HCT116 (cell line): ENCODE results near the gene CLSTN1. TPM values are rescaled to one million over a fixed set of nuclear protein-coding genes. Genes with fewer than 3 reads are reported as not detected.

Experiments used
- ATAC-seq: fragments of 200-7000 bp; cut with Tn5 transposase; 2 replicates; pipeline ENCODE4 v1.9.1; 2020; ENCODE audit warnings: mild to moderate bottlenecking, moderate library complexity
- BruUV-seq: library from RNA; stranded (reverse); fragments of 400-500 nt; replicated peaks from 2 replicates; lab custom pipeline; 2021; lab: Mats Ljungman, UMichigan
- CTCF ChIA-PET: fragments of 300-600 bp; sonication (Branson Sonifier 250); formaldehyde crosslinking; loops from one replicate; lab custom pipeline; 2021; ENCODE audit warnings: antibody characterized with exemption; lab: Charles Lee
- POLR2A ChIA-PET: fragments of 300-600, 350-600 bp; sonication (Branson Sonifier 250); formaldehyde crosslinking; loops from one replicate; lab custom pipeline; 2021; ENCODE audit warnings: antibody characterized with exemption; lab: Charles Lee
- RAD21 ChIA-PET, 2 experiments: fragments of 300-600 bp; sonication (Branson Sonifier 250); formaldehyde crosslinking; loops; one replicate each; lab custom pipeline; 2023; ENCODE audit warnings: low total read pairs in 2 of 2; ENCODE audit not compliant: uncharacterized antibody in 2 of 2, unreplicated experiment in 2 of 2, low non-redundant PET in 1 of 2; lab: Charles Lee
- DNase-seq: peaks from one replicate; pipeline ENCODE4 v3.0.0-alpha.2; 2010; ENCODE audit warnings: low read depth, low spot score
- H2AFZ ChIP-seq: fragments of 200-600 bp; shearing (Covaris generic), sonication (generic); 2 replicates; pipeline ENCODE4 v1.6.1; 2017; ENCODE audit warnings: low read depth, mixed run types, mixed read lengths, antibody characterized with exemption, low read length; ENCODE audit not compliant: poor library complexity, severe bottlenecking
- H3K27ac ChIP-seq: 2 replicates; pipeline ENCODE4 v1.5.1; 2012; ENCODE audit warnings: low read depth, low read length
- H3K27me3 ChIP-seq: fragments of 200-600 bp; sonication (generic); 2 replicates; pipeline ENCODE4 v1.6.1; 2016; ENCODE audit warnings: mixed run types, low read length, mixed read lengths; ENCODE audit not compliant: insufficient read depth
- H3K36me3 ChIP-seq, 2 experiments: fragments of 200-500 bp in 1 of 2; fragments of 200-600 bp in 1 of 2; sonication (Bioruptor generic) in 1 of 2; sonication (generic) in 1 of 2; 2 replicates each; pipeline versions ENCODE4 v1.5.1 to v1.6.1; 2014 to 2016; ENCODE audit warnings: low read length in 2 of 2, inconsistent platforms in 1 of 2, mixed read lengths in 1 of 2, mixed run types in 1 of 2; ENCODE audit not compliant: insufficient read depth in 2 of 2, control insufficient read depth in 1 of 2
- H3K4me1 ChIP-seq, 2 experiments: fragments of 200-600 bp in 1 of 2; sonication (generic) in 1 of 2; 2 replicates each; pipeline versions ENCODE4 v1.5.1 to v1.6.1; 2012 to 2017; ENCODE audit warnings: low read length in 2 of 2, inconsistent platforms in 1 of 2, mild to moderate bottlenecking in 1 of 2, mixed read lengths in 1 of 2, mixed run types in 1 of 2, moderate library complexity in 1 of 2; ENCODE audit not compliant: insufficient read depth in 2 of 2, control insufficient read depth in 1 of 2
- H3K4me2 ChIP-seq: fragments of 200-600 bp; sonication (generic); 2 replicates; pipeline ENCODE4 v1.6.1; 2017; ENCODE audit warnings: mixed run types, low read length, mixed read lengths
- H3K4me3 ChIP-seq, 2 experiments: fragments of 200-600 bp in 1 of 2; sonication (generic) in 1 of 2; replicated peaks in 1 of 2; 2 replicates each; pipeline ENCODE4 v1.5.1; 2011 to 2016; ENCODE audit warnings: low read length in 2 of 2, control low read depth in 1 of 2, low read depth in 1 of 2, mild to moderate bottlenecking in 1 of 2, mixed read lengths in 1 of 2, mixed run types in 1 of 2
- H3K79me2 ChIP-seq: fragments of 200-600 bp; sonication (generic); 2 replicates; pipeline ENCODE4 v1.6.1; 2017; ENCODE audit warnings: mild to moderate bottlenecking, mixed run types, low read length, moderate library complexity, mixed read lengths; ENCODE audit not compliant: insufficient read depth
- H3K9ac ChIP-seq: fragments of 200-600 bp; sonication (generic); 2 replicates; pipeline ENCODE4 v1.6.1; 2016; ENCODE audit warnings: low read length, mixed read lengths
- H3K9me2 ChIP-seq: fragments of 200-600 bp; sonication (generic), shearing (Covaris generic); 2 replicates; pipeline ENCODE4 v1.6.1; 2017; ENCODE audit warnings: mixed run types, mild to moderate bottlenecking, moderate library complexity; ENCODE audit not compliant: insufficient read depth
- H3K9me3 ChIP-seq, 2 experiments: fragments of 200-500 bp in 1 of 2; fragments of 200-600 bp in 1 of 2; sonication (Bioruptor generic) in 1 of 2; sonication (generic) in 1 of 2; 2 replicates each; pipeline ENCODE4 v1.6.1; 2014 to 2017; ENCODE audit warnings: low read length in 2 of 2, mixed read lengths in 2 of 2, inconsistent platforms in 1 of 2, low read depth in 1 of 2, mild to moderate bottlenecking in 1 of 2, mixed run types in 1 of 2, moderate library complexity in 1 of 2; ENCODE audit not compliant: control insufficient read depth in 1 of 2, insufficient read depth in 1 of 2
- H4K20me1 ChIP-seq: fragments of 200-600 bp; sonication (generic), shearing (Covaris generic); 2 replicates; pipeline ENCODE4 v1.6.1; 2017; ENCODE audit warnings: mixed run types, mild to moderate bottlenecking, moderate library complexity; ENCODE audit not compliant: insufficient read depth
- CBX3 ChIP-seq: IDR thresholded peaks from 2 replicates; pipeline ENCODE4 v1.6.1; 2012; ENCODE audit warnings: low read depth
- CEBPB ChIP-seq: IDR thresholded peaks from 2 replicates; pipeline ENCODE4 v1.6.1; 2012; ENCODE audit warnings: low read depth
- CTCF ChIP-seq, 3 experiments: fragments of 200-600 bp in 1 of 3; sonication (generic) in 1 of 3; IDR thresholded peaks in 2 of 3; conservative IDR thresholded peaks in 1 of 3; 2 replicates each; pipeline ENCODE4 v1.5.1; 2012 to 2017; ENCODE audit warnings: low read depth in 2 of 3, low read length in 2 of 3, antibody characterized with exemption in 1 of 3, borderline replicate concordance in 1 of 3, control low read depth in 1 of 3, mild to moderate bottlenecking in 1 of 3, mixed read lengths in 1 of 3, mixed run types in 1 of 3, moderate library complexity in 1 of 3; ENCODE audit not compliant: insufficient read depth in 1 of 3
- EZH2 ChIP-seq: fragments of 200-600 bp; sonication (generic); IDR thresholded peaks from 2 replicates; pipeline ENCODE4 v1.6.1; 2017; ENCODE audit warnings: antibody characterized with exemption, mixed run types
- EZH2phosphoT487 ChIP-seq: fragments of 200-600 bp; IDR thresholded peaks from 2 replicates; pipeline ENCODE4 v1.6.1; 2018; ENCODE audit warnings: antibody characterized with exemption, borderline replicate concordance
- FOSL1 ChIP-seq: IDR thresholded peaks from 2 replicates; pipeline ENCODE4 v1.6.1; 2012; ENCODE audit warnings: low read depth
- JUND ChIP-seq: IDR thresholded peaks from 2 replicates; pipeline ENCODE4 v1.6.1; 2012
- RAD21 ChIP-seq: IDR thresholded peaks from 2 replicates; pipeline ENCODE4 v1.6.1; 2012; ENCODE audit warnings: low read depth, mild to moderate bottlenecking
- SIN3A ChIP-seq: IDR thresholded peaks from 2 replicates; pipeline ENCODE4 v1.6.1; 2012; ENCODE audit warnings: low read depth
- SP1 ChIP-seq: IDR thresholded peaks from 2 replicates; pipeline ENCODE4 v1.6.1; 2012; ENCODE audit warnings: low read depth
- TCF7L2 ChIP-seq: IDR thresholded peaks from 2 replicates; pipeline ENCODE4 v1.7.0; 2011; ENCODE audit warnings: borderline replicate concordance, inconsistent platforms; ENCODE audit not compliant: insufficient read depth, insufficient read length; ENCODE audit errors: extremely low read depth
- YY1 ChIP-seq: IDR thresholded peaks from 2 replicates; pipeline ENCODE4 v1.6.1; 2011; ENCODE audit warnings: low read length, low read depth, moderate library complexity, mild to moderate bottlenecking; ENCODE audit not compliant: insufficient replicate concordance; ENCODE audit errors: extremely low read depth
- ZFX ChIP-seq: fragments of 450-650 bp; IDR thresholded peaks from 2 replicates; pipeline ENCODE4 v1.6.1; 2017
- ZNF274 ChIP-seq: fragments of 200-500 bp; sonication (Bioruptor generic); IDR thresholded peaks from 2 replicates; pipeline ENCODE4 v1.6.1; 2014; ENCODE audit warnings: mild to moderate bottlenecking, low read depth, low read length, inconsistent platforms
- intact Hi-C: fragments of 100-400 bp; cut with micrococcal nuclease; formaldehyde crosslinking; loops from 2 replicates; pipeline ENCODE4 v1.10.0; 2022
- total RNA-seq: library from RNA; stranded (reverse); gene quantifications from one replicate; pipeline ENCODE4 v1.2.1, GENCODE V29; 2021; ENCODE audit not compliant: unreplicated experiment
- TF ChIP-seq, protein P1 (sequence below): IDR thresholded peaks from 2 replicates; pipeline ENCODE4 v1.6.1; 2011; ENCODE audit warnings: mild to moderate bottlenecking, low read length, moderate library complexity; ENCODE audit not compliant: insufficient replicate concordance; ENCODE audit errors: extremely low read depth

The CLSTN1 gene
- total RNA-seq, 1 experiment from 2014 or later = 113 TPM

GRCh38 chr1:9774712-9775679, 48.8 kb downstream of the CLSTN1 start:
- ChIA-PET POLR2A (no interaction called here), RAD21 (no interaction called here), CTCF (no interaction called here)
- H3K4me1 ChIP-seq = peaks cover 0 to 5% of the 10 kb centered on the region in 2 experiments; a peak in 1 of 4 replicates
- H2AFZ ChIP-seq = no peak overlapping the region
- H3K27ac ChIP-seq = no peak overlapping the region
- DNase-seq = no peak
- H3K4me2 ChIP-seq = no peak overlapping the region
- no peak for TF ChIP-seq EZH2phosphoT487
- no peak for TF ChIP-seq CEBPB
- no peak for TF ChIP-seq RAD21
- H3K27me3 ChIP-seq = no peaks in the 10 kb centered on the region
- H3K9me3 ChIP-seq = no peaks in the 10 kb centered on the region
- no peak for ATAC-seq
- H3K4me3 ChIP-seq = no peak overlapping the region
- 0 out of 2 replicates have a peak, but pooled peaks cover 6% of the 10 kb centered on the region for H4K20me1 ChIP-seq
- BruUV-seq = no TSS peak
- H3K9me2 ChIP-seq = no peaks in the 10 kb centered on the region
- peaks cover 43% of the 10 kb centered on the region for H3K79me2 ChIP-seq
- intact Hi-C loops = no loop called here
- no peak overlapping the region for H3K9ac ChIP-seq
- peaks cover 2 to 4% of the 10 kb centered on the region in 2 experiments; a peak in 2 of 4 replicates for H3K36me3 ChIP-seq

DNA sequence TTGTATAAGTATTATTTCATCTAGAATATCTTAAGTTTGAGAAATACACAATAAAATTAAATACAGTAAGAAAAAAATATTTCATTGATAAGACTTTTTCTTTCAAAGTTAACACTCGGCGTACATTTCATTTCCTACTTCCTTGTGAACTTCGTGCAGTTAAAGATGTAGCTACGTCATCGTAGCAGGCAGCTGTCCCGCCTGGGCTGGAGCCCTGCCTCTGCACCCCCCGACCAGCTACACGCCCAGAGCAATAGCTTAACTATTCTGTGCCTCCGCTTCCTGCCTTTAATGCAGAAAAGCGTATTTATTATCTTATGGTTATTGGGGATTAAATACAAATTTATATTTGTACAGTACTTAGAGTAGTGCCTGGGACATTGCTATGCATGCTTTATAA, 53.5 kb downstream of the CLSTN1 start:
- H3K79me2 ChIP-seq = peaks cover 25% of the 10 kb centered on the region
- CTCF ChIA-PET = no interaction called here
- BruUV-seq = no TSS peak
- TF ChIP-seq EZH2 (no peak), ZNF274 (no peak), FOSL1 (no peak), CEBPB (no peak), CBX3 (no peak), ZFX (no peak), EZH2phosphoT487 (no peak), SIN3A (no peak), SP1 (no peak), RAD21 (no peak), CTCF (IDR thresholded peaks at IDR 0.05 in 2 of 3, conservative IDR thresholded peaks at IDR 0.05 in 1 of 3; ENCODE audit: borderline replicate concordance in 1 of 3, insufficient read depth in 1 of 3, low read depth in 2 of 3, low read length in 2 of 3) (no peak), YY1 (no peak), JUND (no peak), TCF7L2 (no peak)
- TF ChIP-seq, protein P1, sequence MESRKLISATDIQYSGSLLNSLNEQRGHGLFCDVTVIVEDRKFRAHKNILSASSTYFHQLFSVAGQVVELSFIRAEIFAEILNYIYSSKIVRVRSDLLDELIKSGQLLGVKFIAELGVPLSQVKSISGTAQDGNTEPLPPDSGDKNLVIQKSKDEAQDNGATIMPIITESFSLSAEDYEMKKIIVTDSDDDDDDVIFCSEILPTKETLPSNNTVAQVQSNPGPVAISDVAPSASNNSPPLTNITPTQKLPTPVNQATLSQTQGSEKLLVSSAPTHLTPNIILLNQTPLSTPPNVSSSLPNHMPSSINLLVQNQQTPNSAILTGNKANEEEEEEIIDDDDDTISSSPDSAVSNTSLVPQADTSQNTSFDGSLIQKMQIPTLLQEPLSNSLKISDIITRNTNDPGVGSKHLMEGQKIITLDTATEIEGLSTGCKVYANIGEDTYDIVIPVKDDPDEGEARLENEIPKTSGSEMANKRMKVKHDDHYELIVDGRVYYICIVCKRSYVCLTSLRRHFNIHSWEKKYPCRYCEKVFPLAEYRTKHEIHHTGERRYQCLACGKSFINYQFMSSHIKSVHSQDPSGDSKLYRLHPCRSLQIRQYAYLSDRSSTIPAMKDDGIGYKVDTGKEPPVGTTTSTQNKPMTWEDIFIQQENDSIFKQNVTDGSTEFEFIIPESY = no peak

More for the DNA sequence above, 53.5 kb downstream of the CLSTN1 start:
- RAD21 ChIA-PET = no interaction called here
- POLR2A ChIA-PET = no interaction called here
- ATAC-seq (no peak), DNase-seq (no peak)
- no peak overlapping the region for H3K27ac ChIP-seq
- no peak overlapping the region for H3K4me3 ChIP-seq
- intact Hi-C loops = no loop called here
- no peaks in the 10 kb centered on the region for H3K9me3 ChIP-seq
- no peak overlapping the region for H3K4me2 ChIP-seq
- no peaks in the 10 kb centered on the region for H3K27me3 ChIP-seq
- peaks cover 2 to 4% of the 10 kb centered on the region in 2 experiments; a peak in 2 of 4 replicates for H3K36me3 ChIP-seq
- H2AFZ ChIP-seq = no peak overlapping the region
- H4K20me1 ChIP-seq = peaks cover 10% of the 10 kb centered on the region; the same call in 1 of the 2 replicates
- H3K9me2 ChIP-seq = no peaks in the 10 kb centered on the region
- peaks cover 5 to 39% of the 10 kb centered on the region in 2 experiments; a peak in 3 of 4 replicates for H3K4me1 ChIP-seq
- H3K9ac ChIP-seq = no peak overlapping the region
